K562 (cell line): ENCODE results near the gene PSMB2. TPM values are rescaled to one million over a fixed set of nuclear protein-coding genes. Genes with fewer than 3 reads are reported as not detected.
A peak's percentile ranks its signal among the peaks of the same experiment; 100 is the strongest.

Experiments
- ATAC-seq: fragments of 200-7000 bp; cut with Tn5 transposase; 3 replicates; pipeline ENCODE4 v1.9.1; 2020; ENCODE audit warnings: moderate library complexity
- BruUV-seq: library from RNA; stranded (reverse); fragments of 400-500 nt; replicated peaks from 2 replicates; lab custom pipeline; 2021; lab: Mats Ljungman, UMichigan
- CTCF ChIA-PET: fragments of 300-600 bp; formaldehyde crosslinking; extraction: SDS; loops from one replicate; lab custom pipeline; 2021; ENCODE audit warnings: low intra/inter-chr PET ratio; lab: Yijun Ruan, JAX
- POLR2A ChIA-PET: fragments of 300-600, 350-650 bp; sonication (Branson Sonifier 250); formaldehyde crosslinking; extraction: SDS; loops from one replicate; lab custom pipeline; 2021; ENCODE audit warnings: antibody characterized with exemption, inconsistent platforms; lab: Yijun Ruan, JAX
- DNase-seq, 4 experiments: peaks; one replicate each; pipeline versions ENCODE4 v3.0.0 to v3.0.0-alpha.2; 2011 to 2018; ENCODE audit warnings: low spot score in 3 of 4, mixed read lengths in 3 of 4; ENCODE audit errors: extremely low read depth in 1 of 4
- FAIRE-seq: peaks from 2 replicates; lab custom pipeline; 2011; peaks lifted over from hg19 to GRCh38; lab: Jason Lieb, UNC
- H2AFZ ChIP-seq: 2 replicates; pipeline ENCODE4 v1.6.0; 2011; ENCODE audit warnings: low read depth, low read length, control low read depth, inconsistent platforms
- H3K27ac ChIP-seq: fragments of 200-600 bp; 3 replicates; pipeline ENCODE4 v1.8.0; 2011; ENCODE audit warnings: low read depth, mild to moderate bottlenecking, control low read depth, inconsistent platforms, low read length, moderate library complexity, mixed read lengths; ENCODE audit errors: extremely low read depth
- H3K27me3 ChIP-seq, 2 experiments: fragments of 300-600 bp in 1 of 2; 2 replicates in 1 of 2; 3 replicates in 1 of 2; pipeline versions ENCODE4 v1.6.0 to v1.8.0; 2011; ENCODE audit warnings: inconsistent platforms in 2 of 2, low read length in 2 of 2, mild to moderate bottlenecking in 1 of 2, mixed read lengths in 1 of 2, moderate library complexity in 1 of 2; ENCODE audit not compliant: control insufficient read depth in 2 of 2, insufficient read depth in 2 of 2
- H3K36me3 ChIP-seq: fragments of 300-600 bp; 3 replicates; pipeline ENCODE4 v1.8.0; 2011; ENCODE audit warnings: mild to moderate bottlenecking, low read length, inconsistent platforms; ENCODE audit not compliant: control insufficient read depth, insufficient read depth
- H3K4me1 ChIP-seq, 2 experiments: fragments of 200-600 bp in 1 of 2; replicated peaks in 1 of 2; 2 replicates in 1 of 2; 3 replicates in 1 of 2; pipeline versions ENCODE4 v1.5.1 to v1.8.0; 2011; ENCODE audit warnings: inconsistent platforms in 2 of 2, low read length in 2 of 2, mild to moderate bottlenecking in 1 of 2, mixed read lengths in 1 of 2, moderate library complexity in 1 of 2; ENCODE audit not compliant: control insufficient read depth in 2 of 2, insufficient read depth in 2 of 2
- H3K4me2 ChIP-seq: 2 replicates; pipeline ENCODE4 v1.6.1; 2011; ENCODE audit warnings: low read length, control low read depth, inconsistent platforms, mixed read lengths; ENCODE audit not compliant: insufficient read depth
- H3K4me3 ChIP-seq: fragments of 200-600 bp; sonication (generic), shearing (Covaris generic); 2 replicates; pipeline ENCODE4 v1.5.1; 2016; ENCODE audit warnings: control low read depth, inconsistent platforms
- H3K79me2 ChIP-seq: fragments of 200-600 bp; 3 replicates; pipeline ENCODE4 v1.8.0; 2011; ENCODE audit warnings: low read length, inconsistent platforms; ENCODE audit not compliant: control insufficient read depth, insufficient read depth
- H3K9ac ChIP-seq, 2 experiments: 2 replicates each; pipeline versions ENCODE4 v1.6.0 to v1.6.1; 2011; ENCODE audit warnings: low read depth in 2 of 2, low read length in 2 of 2, control low read depth in 1 of 2, inconsistent platforms in 1 of 2, mild to moderate bottlenecking in 1 of 2, mixed read lengths in 1 of 2; ENCODE audit not compliant: insufficient read depth in 1 of 2
- H3K9me1 ChIP-seq: one replicate; pipeline ENCODE4 v1.6.0; 2011; ENCODE audit warnings: inconsistent platforms, mild to moderate bottlenecking, low read length, moderate library complexity; ENCODE audit not compliant: control insufficient read depth, insufficient read depth
- H3K9me3 ChIP-seq: replicated peaks from 2 replicates; pipeline ENCODE4 v1.5.1; 2011; ENCODE audit warnings: low read depth, low read length, inconsistent platforms; ENCODE audit not compliant: control insufficient read depth, insufficient read depth
- H4K20me1 ChIP-seq: replicated peaks from 2 replicates; pipeline ENCODE4 v1.6.1; 2011; ENCODE audit warnings: low read length, inconsistent platforms, mixed read lengths; ENCODE audit not compliant: control insufficient read depth, insufficient read depth
- ARHGAP35 ChIP-seq: fragments of 450-650 bp; IDR thresholded peaks from 2 replicates; pipeline ENCODE4 v1.6.1; 2018; ENCODE audit not compliant: partially characterized antibody
- CCNT2 ChIP-seq: IDR thresholded peaks from 2 replicates; pipeline ENCODE4 v1.6.1; 2011; ENCODE audit warnings: borderline replicate concordance, low read depth, mild to moderate bottlenecking, moderate library complexity, mixed read lengths, low read length; ENCODE audit not compliant: insufficient read length; ENCODE audit errors: extremely low read depth
- CREB5 ChIP-seq: fragments of 250-450 bp; sonication (Bioruptor Pico); IDR thresholded peaks from 2 replicates; pipeline ENCODE4 v1.5.0; 2020; ENCODE audit warnings: mild to moderate bottlenecking
- EGR1 ChIP-seq: fragments of 450-650 bp; conservative IDR thresholded peaks from 2 replicates; pipeline ENCODE4 v1.6.1; 2017; ENCODE audit warnings: mild to moderate bottlenecking
- EWSR1 ChIP-seq: fragments of 450-650 bp; IDR thresholded peaks from 2 replicates; pipeline ENCODE4 v1.6.1; 2018; ENCODE audit warnings: borderline replicate concordance, mild to moderate bottlenecking, low read depth, moderate library complexity; ENCODE audit not compliant: partially characterized antibody
- FOXA3 ChIP-seq, 2 experiments: fragments of 450-650 bp in 1 of 2; sonication (generic) in 1 of 2; formaldehyde crosslinking; IDR thresholded peaks in 1 of 2; conservative IDR thresholded peaks in 1 of 2; 2 replicates each; pipeline versions ENCODE4 v1.4.0 to v1.8.0; 2020 to 2022; ENCODE audit warnings: mild to moderate bottlenecking in 2 of 2, missing genetic modification reagents in 1 of 2
- HNRNPUL1 ChIP-seq: fragments of 200-400 bp; formaldehyde crosslinking; IDR thresholded peaks from 2 replicates; pipeline ENCODE4 v1.6.1; 2017; ENCODE audit warnings: low read length
- KAT7 ChIP-seq: sonication (generic); formaldehyde crosslinking; IDR thresholded peaks from 2 replicates; pipeline ENCODE4 v1.8.0; 2022; ENCODE audit warnings: missing genetic modification reagents, mild to moderate bottlenecking, borderline replicate concordance
- MTA2 ChIP-seq: fragments of 450-650 bp; IDR thresholded peaks from 2 replicates; pipeline ENCODE4 v1.6.1; 2016; ENCODE audit warnings: low read depth
- PHTF2 ChIP-seq: fragments of 250-450 bp; sonication (Bioruptor Pico); IDR thresholded peaks from 2 replicates; pipeline ENCODE4 v1.5.0; 2021; ENCODE audit warnings: mild to moderate bottlenecking
- RFX1 ChIP-seq: fragments of 450-650 bp; IDR thresholded peaks from 2 replicates; pipeline ENCODE4 v1.6.1; 2016; ENCODE audit warnings: mild to moderate bottlenecking, moderate library complexity
- SMAD3 ChIP-seq: fragments of 450-650 bp; formaldehyde crosslinking; conservative IDR thresholded peaks from 2 replicates; pipeline ENCODE4 v1.4.0; 2020; ENCODE audit warnings: mild to moderate bottlenecking
- SMARCA5 ChIP-seq: fragments of 450-650 bp; IDR thresholded peaks from 2 replicates; pipeline ENCODE4 v1.6.1; 2016
- STAT5A ChIP-seq: IDR thresholded peaks from 2 replicates; pipeline ENCODE4 v1.6.1; 2012; ENCODE audit warnings: low read length, inconsistent platforms, borderline replicate concordance
- STAT5B ChIP-seq: fragments of 250-450 bp; sonication (Bioruptor Pico); IDR thresholded peaks from 2 replicates; pipeline ENCODE4 v1.8.0; 2021; ENCODE audit warnings: mild to moderate bottlenecking, inconsistent platforms
- U2AF2 ChIP-seq: fragments of 200-400 bp; formaldehyde crosslinking; optimal IDR thresholded peaks from 2 replicates; pipeline ENCODE3; 2017; ENCODE audit warnings: low read depth, mild to moderate bottlenecking, low read length
- ZNF384 ChIP-seq: IDR thresholded peaks from 2 replicates; pipeline ENCODE4 v1.6.1; 2012; ENCODE audit warnings: low read depth, low read length, improper control_type of control experiment
- ZNF785 ChIP-seq: fragments of 250-450 bp; sonication (Bioruptor Pico); IDR thresholded peaks from 2 replicates; pipeline ENCODE4 v1.4.0; 2020; ENCODE audit warnings: mild to moderate bottlenecking
- WGBS: fragments of 100-300 bp; shearing (Covaris generic); methylation state at CpG from one replicate; pipeline ENCODE4 v1.1.6; 2016; ENCODE audit warnings: low coverage, mixed read lengths; ENCODE audit not compliant: insufficient coverage; ENCODE audit errors: missing lambda C conversion rate; 5-methylcytosine and 5-hydroxymethylcytosine counted together
- in situ Hi-C: fragments of 300-500 bp; cut with MboI; formaldehyde crosslinking; loops from 4 replicates; pipeline ENCODE4 v1.15.0; 2018; ENCODE audit warnings: inconsistent platforms, mixed read lengths
- intact Hi-C: fragments of 100-400 bp; cut with micrococcal nuclease; formaldehyde crosslinking; loops from 2 replicates; pipeline ENCODE4 v1.14.2; 2022
- polyA plus RNA-seq, 8 experiments: library from polyadenylated mRNA; depleted of rRNA in 4 of 8; stranded (reverse) in 5 of 8; unstranded in 3 of 8; fragments of >200 nt; fragmentation: Nextera tagmentation in 2 of 8; fragmentation: Illumina TruSeq in 1 of 8; extraction: Ambion mirVana in 2 of 8; extraction: Trizol in 1 of 8; gene quantifications; 2 replicates each; pipeline versions ENCODE4 v1.2.1 to v1.2.3, GENCODE V29; 2011 to 2014; ENCODE audit warnings: inconsistent platforms in 1 of 8, missing spikeins in 1 of 8
- total RNA-seq, 7 experiments: library from RNA; depleted of rRNA in 6 of 7; stranded (reverse); fragments of >200 nt in 6 of 7; fragmentation: Illumina TruSeq in 2 of 7; extraction: Trizol in 2 of 7; gene quantifications; 2 replicates each; pipeline versions ENCODE4 v1.2.1 to v1.2.3, GENCODE V29; 2011 to 2021; ENCODE audit warnings: low replicate concordance in 1 of 7

The PSMB2 gene
- total and polyA plus RNA-seq, 9 of the 15 experiments (the other 6 are each of a cell fraction or from before 2014, with no cell fraction given), result 71.7 to 543 (median 165) TPM

GRCh38 chr1:35603941-35604340 lies 37.4 kb downstream of the PSMB2 start:
- FAIRE-seq (no peak), DNase-seq (no peak)
- no peak overlapping the region for H3K27ac ChIP-seq
- H3K4me1 ChIP-seq, result no peaks in the 10 kb centered on the region
- CTCF ChIA-PET, result no interaction called here
- peaks cover 95% of the 10 kb centered on the region for H3K36me3 ChIP-seq
- POLR2A ChIA-PET, result interaction anchor here (0.6 to 2.5 kb wide), 9 partner anchors 10 to 153 kb away, joined by 3 to 17 read pairs (median 4); no protein-coding TSS in a partner anchor
- no peak overlapping the region for H2AFZ ChIP-seq
- H3K27me3 ChIP-seq, result no peaks in the 10 kb centered on the region
- H3K4me3 ChIP-seq, result no peak overlapping the region
- no TSS peak for BruUV-seq
- TF ChIP-seq RFX1 (no peak), ZNF384 (0 out of 2 replicates have a peak, but pooled peaks have one; percentile 4)
- TF ChIP-seq, all 486 proteins: peak for 1
- no peak overlapping the region for H3K9ac ChIP-seq
- no peaks in the 10 kb centered on the region for H3K9me3 ChIP-seq
- in situ Hi-C loops (no loop called here), intact Hi-C loops (no loop called here)
- no peaks in the 10 kb centered on the region for H3K9me1 ChIP-seq
- peaks cover 32% of the 10 kb centered on the region for H3K79me2 ChIP-seq
- H3K4me2 ChIP-seq, result no peak overlapping the region
- 49% methylated on average over 4 of the region's 4 CpGs for WGBS
- ATAC-seq, result no peak
- peaks cover 6% of the 10 kb centered on the region; the same call in 1 of the 2 replicates for H4K20me1 ChIP-seq

GRCh38 chr1:35603468-35603867 lies 37.9 kb downstream of the PSMB2 start:
- no peak for ATAC-seq
- CTCF ChIA-PET, result no interaction called here
- in situ Hi-C loops, result no loop called here

More at GRCh38 chr1:35603468-35603867, 37.9 kb downstream of the PSMB2 start:
- 85% methylated on average over 3 of the region's 3 CpGs for WGBS
- H3K36me3 ChIP-seq, result peaks cover 91% of the 10 kb centered on the region
- no peak for DNase-seq
- intact Hi-C loops, result no loop called here
- peaks cover 28% of the 10 kb centered on the region for H3K79me2 ChIP-seq
- no peak for TF ChIP-seq HNRNPUL1
- TF ChIP-seq SMARCA5, result no peak
- no peak for TF ChIP-seq U2AF2
- no peak for TF ChIP-seq PHTF2
- no peak for TF ChIP-seq ARHGAP35
- no peak for TF ChIP-seq STAT5A
- no peak for TF ChIP-seq EGR1
- TF ChIP-seq KAT7 (CRISPR knock-in tag), result no peak
- no peak for TF ChIP-seq SMAD3
- TF ChIP-seq FOXA3 (CRISPR knock-in tag; conservative IDR thresholded peaks at IDR 0.05 in 1 of 2, IDR thresholded peaks at IDR 0.05 in 1 of 2), result no peak
- no peak for TF ChIP-seq MTA2
- no peak for TF ChIP-seq CREB5 (CRISPR knock-in tag)
- TF ChIP-seq EWSR1, result no peak
- TF ChIP-seq CCNT2, result no peak
- no peak for TF ChIP-seq ZNF785 (CRISPR knock-in tag)
- no peak for TF ChIP-seq STAT5B (CRISPR knock-in tag)
- no peak overlapping the region for H3K4me2 ChIP-seq
- peaks cover 6% of the 10 kb centered on the region; the same call in 1 of the 2 replicates for H4K20me1 ChIP-seq
- no peak for FAIRE-seq
- H3K4me3 ChIP-seq, result no peak overlapping the region
- no peak overlapping the region for H3K27ac ChIP-seq
- no peaks in the 10 kb centered on the region for H3K9me1 ChIP-seq
- no TSS peak for BruUV-seq
- H3K9me3 ChIP-seq, result no peaks in the 10 kb centered on the region
- H3K27me3 ChIP-seq, result no peaks in the 10 kb centered on the region
- no peak overlapping the region for H2AFZ ChIP-seq
- no peaks in the 10 kb centered on the region for H3K4me1 ChIP-seq
- POLR2A ChIA-PET, result interaction anchor here (0.6 to 2.5 kb wide), 7 partner anchors 10 to 153 kb away, joined by 3 to 17 read pairs (median 4); no protein-coding TSS in a partner anchor
- no peak overlapping the region for H3K9ac ChIP-seq
